MM.1S (cell line): ENCODE measurements around the gene ZNF236.

Source experiments
- DNase-seq: peaks from one replicate; pipeline ENCODE4 v3.0.0-alpha.2; 2015
- H2AFZ ChIP-seq: fragments of 300-600 bp; sonication (generic); 2 replicates; pipeline ENCODE4 v1.6.0; 2016; ENCODE audit warnings: antibody characterized with exemption, low read length
- H3F3A ChIP-seq: fragments of 300-600 bp; sonication (generic); 2 replicates; pipeline ENCODE4 v1.6.1; 2016; ENCODE audit warnings: mild to moderate bottlenecking, antibody characterized with exemption, low read length, moderate library complexity, mixed read lengths; ENCODE audit not compliant: insufficient read depth
- H3K27ac ChIP-seq: fragments of 300-600 bp; sonication (generic); 2 replicates; pipeline ENCODE4 v1.5.1; 2016; ENCODE audit warnings: mild to moderate bottlenecking, low read length
- H3K27me3 ChIP-seq: fragments of 300-600 bp; sonication (generic); replicated peaks from 2 replicates; pipeline ENCODE4 v1.6.0; 2016; ENCODE audit warnings: low read length; ENCODE audit not compliant: insufficient read depth
- H3K36me3 ChIP-seq: fragments of 300-600 bp; sonication (generic); replicated peaks from 2 replicates; pipeline ENCODE4 v1.6.1; 2016; ENCODE audit warnings: mild to moderate bottlenecking, low read length, mixed read lengths; ENCODE audit not compliant: insufficient read depth
- H3K4me1 ChIP-seq: fragments of 300-600 bp; sonication (generic); 2 replicates; pipeline ENCODE4 v1.6.1; 2016; ENCODE audit warnings: low read length, mixed read lengths
- H3K4me2 ChIP-seq: fragments of 300-600 bp; sonication (generic); 2 replicates; pipeline ENCODE4 v1.6.0; 2016; ENCODE audit warnings: low read depth, low read length
- H3K4me3 ChIP-seq: fragments of 300-600 bp; sonication (generic); 2 replicates; pipeline ENCODE4 v1.5.1; 2016; ENCODE audit warnings: low read length, mixed read lengths
- H3K79me2 ChIP-seq: fragments of 300-600 bp; sonication (generic); 2 replicates; pipeline ENCODE4 v1.6.1; 2016; ENCODE audit warnings: mixed run types, low read length, mixed read lengths
- H3K9ac ChIP-seq: fragments of 300-600 bp; sonication (generic); 2 replicates; pipeline ENCODE4 v1.6.1; 2016; ENCODE audit warnings: low read length, mixed read lengths
- H3K9me2 ChIP-seq: fragments of 300-600 bp; sonication (generic); replicated peaks from 2 replicates; pipeline ENCODE4 v1.6.1; 2016; ENCODE audit warnings: mild to moderate bottlenecking, low read length, mixed read lengths; ENCODE audit not compliant: insufficient read depth
- H3K9me3 ChIP-seq: fragments of 300-600 bp; sonication (generic); replicated peaks from 2 replicates; pipeline ENCODE4 v1.6.1; 2016; ENCODE audit warnings: mild to moderate bottlenecking, low read length, mixed read lengths; ENCODE audit not compliant: insufficient read depth
- H4K20me1 ChIP-seq: fragments of 300-600 bp; sonication (generic); 2 replicates; pipeline ENCODE4 v1.6.1; 2016; ENCODE audit warnings: mild to moderate bottlenecking, low read length, moderate library complexity, mixed read lengths; ENCODE audit not compliant: insufficient read depth
- CTCF ChIP-seq: fragments of 300-600 bp; sonication (generic); IDR thresholded peaks from 2 replicates; pipeline ENCODE4 v1.5.1; 2016; ENCODE audit warnings: antibody characterized with exemption, low read length, mixed read lengths
- EZH2 ChIP-seq: fragments of 300-600 bp; sonication (generic); optimal IDR thresholded peaks from 2 replicates; pipeline ENCODE3; 2017; ENCODE audit warnings: low read depth, mild to moderate bottlenecking, antibody characterized with exemption, low read length, mixed read lengths
- EZH2phosphoT487 ChIP-seq: fragments of 300-600 bp; sonication (generic); IDR thresholded peaks from 2 replicates; pipeline ENCODE4 v1.6.1; 2018; ENCODE audit warnings: antibody characterized with exemption, low read length

Gene ZNF236

GRCh38 chr18:76821356-76821874 lies 942 bp upstream of the ZNF236 start:
- Histone ChIP-seq H3K36me3 (no peaks in the 10 kb centered on the region), H3K9ac (peak overlapping the region; percentile 99), H3F3A (peaks cover 9% of the 10 kb centered on the region; the same call in 1 of the 2 replicates), H3K9me2 (no peaks in the 10 kb centered on the region), H3K4me1 (no peaks in the 10 kb centered on the region), H3K9me3 (no peaks in the 10 kb centered on the region), H2AFZ (peak overlapping the region; percentile 91), H3K27me3 (no peaks in the 10 kb centered on the region), H4K20me1 (no peaks in the 10 kb centered on the region), H3K27ac (peak overlapping the region; percentile 83), H3K79me2 (peaks cover 57% of the 10 kb centered on the region), H3K4me3 (peak overlapping the region; percentile 89), H3K4me2 (peak overlapping the region; percentile 66)
- TF ChIP-seq EZH2phosphoT487 (no peak), CTCF (no peak), EZH2 (no peak)
- peak; percentile 13 for DNase-seq

- H3K4me1 ChIP-seq, result no peaks in the 10 kb centered on the region
- peak overlapping the region; percentile 89 for H3K4me3 ChIP-seq
- H3K36me3 ChIP-seq, result no peaks in the 10 kb centered on the region
- peak overlapping the region; percentile 91 for H2AFZ ChIP-seq
- no peaks in the 10 kb centered on the region for H4K20me1 ChIP-seq
- peak overlapping the region; percentile 83 for H3K27ac ChIP-seq
- no peaks in the 10 kb centered on the region for H3K9me3 ChIP-seq
- H3K4me2 ChIP-seq, result peak overlapping the region; percentile 66
- H3F3A ChIP-seq, result peaks cover 9% of the 10 kb centered on the region; the same call in 1 of the 2 replicates
- H3K9me2 ChIP-seq, result no peaks in the 10 kb centered on the region
- peaks cover 60% of the 10 kb centered on the region for H3K79me2 ChIP-seq
- no peaks in the 10 kb centered on the region for H3K27me3 ChIP-seq
- peak overlapping the region; percentile 99 for H3K9ac ChIP-seq
- TF ChIP-seq CTCF (no peak), EZH2phosphoT487 (no peak), EZH2 (no peak)
- peak; percentile 56 for DNase-seq
Measured at GRCh38 chr18:76821875-76822505, 367 bp upstream of the ZNF236 start.

- Histone ChIP-seq H2AFZ (0 out of 2 replicates have a peak overlapping the region, but pooled peaks have one; percentile 39), H3F3A (peaks cover 9% of the 10 kb centered on the region; the same call in 1 of the 2 replicates), H3K27ac (no peak overlapping the region), H3K4me2 (peak overlapping the region; percentile 72; the same call in 1 of the 2 replicates), H3K79me2 (peaks cover 60% of the 10 kb centered on the region), H3K4me3 (peak overlapping the region; percentile 79), H4K20me1 (no peaks in the 10 kb centered on the region), H3K9me2 (no peaks in the 10 kb centered on the region), H3K9ac (peak overlapping the region; percentile 76), H3K27me3 (no peaks in the 10 kb centered on the region), H3K4me1 (no peaks in the 10 kb centered on the region), H3K36me3 (no peaks in the 10 kb centered on the region), H3K9me3 (no peaks in the 10 kb centered on the region)
- TF ChIP-seq EZH2phosphoT487 (no peak), CTCF (no peak), EZH2 (no peak)
- DNase-seq, result no peak
Measured at GRCh38 chr18:76823161-76823538, 793 bp downstream of the ZNF236 start.
